GM12875 (cell line): ENCODE data around the gene TAF11L9.
"Not testable (repeated sequence)": the region's sequence is repeated elsewhere in the genome, so short reads cannot be mapped to it uniquely, and the experiment has no call there.

Experiments used
- H3K4me3 ChIP-seq: one replicate; pipeline ENCODE4 v1.5.1; 2011; ENCODE audit warnings: low read depth, low read length, control low read depth
- TF ChIP-seq, protein P1 (sequence below): IDR thresholded peaks from 2 replicates; pipeline ENCODE4 v1.5.1; 2011; ENCODE audit warnings: low read depth, mild to moderate bottlenecking, control low read depth, inconsistent platforms, low read length, moderate library complexity, borderline replicate concordance; ENCODE audit not compliant: insufficient read depth

Gene TAF11L9

DNA sequence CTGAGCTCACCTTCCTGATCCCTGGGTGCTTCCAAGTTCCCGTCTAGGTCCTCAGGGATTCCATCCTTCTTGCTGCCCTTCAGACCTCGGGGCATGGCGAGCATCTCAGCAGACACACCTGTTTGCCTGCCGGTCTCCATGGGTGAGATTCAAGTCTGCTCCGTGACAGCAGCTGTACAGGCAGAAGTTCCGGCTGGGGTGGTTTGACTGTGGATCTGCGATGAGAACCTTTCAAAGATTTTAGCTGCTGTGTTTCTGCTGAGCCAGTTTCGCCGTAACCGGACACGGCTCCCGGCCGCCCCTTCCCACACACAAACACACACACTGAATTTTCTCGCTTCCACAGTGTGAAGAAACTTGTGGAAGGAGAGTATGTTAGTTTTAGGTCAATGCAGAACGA is at the start of gene TAF11L9:
Gene TAF11L9 (minus strand): TSS at position 140 of the 400 bp plus-strand sequence.
- H3K4me3 ChIP-seq: not testable (repeated sequence)

DNA sequence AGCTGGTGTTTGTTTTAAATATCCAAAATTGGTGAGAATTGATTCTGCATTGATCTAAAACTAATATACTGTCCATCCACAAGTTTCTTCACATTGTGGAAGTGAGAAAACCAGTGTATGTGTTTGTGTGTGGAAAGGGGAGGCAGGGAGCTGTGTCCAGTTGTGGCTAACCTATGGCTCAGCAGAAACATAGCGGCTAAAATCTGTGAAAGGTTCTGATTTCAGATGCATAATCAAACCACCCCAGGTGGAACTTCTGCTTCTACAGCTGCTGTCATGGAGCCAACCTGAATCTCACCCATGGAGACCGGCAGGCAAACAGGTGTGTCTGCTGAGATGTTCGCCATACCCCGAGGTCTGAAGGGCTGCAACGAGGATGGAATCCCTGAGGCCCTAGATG is 40.0 kb upstream of the TAF11L9 start, which contains the start of gene TAF11L14:
Gene TAF11L14 (plus strand): TSS at position 301 of the 400 bp plus-strand sequence.
- H3K4me3 ChIP-seq: no peak within 1 kb of the TSS
- TF ChIP-seq, protein P1, sequence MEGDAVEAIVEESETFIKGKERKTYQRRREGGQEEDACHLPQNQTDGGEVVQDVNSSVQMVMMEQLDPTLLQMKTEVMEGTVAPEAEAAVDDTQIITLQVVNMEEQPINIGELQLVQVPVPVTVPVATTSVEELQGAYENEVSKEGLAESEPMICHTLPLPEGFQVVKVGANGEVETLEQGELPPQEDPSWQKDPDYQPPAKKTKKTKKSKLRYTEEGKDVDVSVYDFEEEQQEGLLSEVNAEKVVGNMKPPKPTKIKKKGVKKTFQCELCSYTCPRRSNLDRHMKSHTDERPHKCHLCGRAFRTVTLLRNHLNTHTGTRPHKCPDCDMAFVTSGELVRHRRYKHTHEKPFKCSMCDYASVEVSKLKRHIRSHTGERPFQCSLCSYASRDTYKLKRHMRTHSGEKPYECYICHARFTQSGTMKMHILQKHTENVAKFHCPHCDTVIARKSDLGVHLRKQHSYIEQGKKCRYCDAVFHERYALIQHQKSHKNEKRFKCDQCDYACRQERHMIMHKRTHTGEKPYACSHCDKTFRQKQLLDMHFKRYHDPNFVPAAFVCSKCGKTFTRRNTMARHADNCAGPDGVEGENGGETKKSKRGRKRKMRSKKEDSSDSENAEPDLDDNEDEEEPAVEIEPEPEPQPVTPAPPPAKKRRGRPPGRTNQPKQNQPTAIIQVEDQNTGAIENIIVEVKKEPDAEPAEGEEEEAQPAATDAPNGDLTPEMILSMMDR: no peak

DNA sequence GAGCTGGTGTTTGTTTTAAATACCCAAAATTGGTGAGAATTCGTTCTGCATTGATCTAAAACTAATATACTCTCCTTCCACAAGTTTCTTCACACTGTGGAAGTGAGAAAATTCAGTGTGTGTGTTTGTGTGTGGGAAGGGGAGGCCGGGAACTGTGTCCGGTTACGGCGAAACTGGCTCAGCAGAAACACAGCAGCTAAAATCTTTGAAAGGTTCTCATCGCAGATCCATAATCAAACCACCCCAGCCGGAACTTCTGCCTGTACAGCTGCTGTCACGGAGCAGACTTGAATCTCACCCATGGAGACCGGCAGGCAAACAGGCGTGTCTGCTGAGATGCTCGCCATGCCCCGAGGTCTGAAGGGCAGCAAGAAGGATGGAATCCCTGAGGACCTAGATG is 37.6 kb upstream of the TAF11L9 start, which contains the start of gene TAF11L13:
Gene TAF11L13 (plus strand): TSS at position 301 of the 400 bp plus-strand sequence.
- H3K4me3 ChIP-seq: not testable (repeated sequence)

DNA sequence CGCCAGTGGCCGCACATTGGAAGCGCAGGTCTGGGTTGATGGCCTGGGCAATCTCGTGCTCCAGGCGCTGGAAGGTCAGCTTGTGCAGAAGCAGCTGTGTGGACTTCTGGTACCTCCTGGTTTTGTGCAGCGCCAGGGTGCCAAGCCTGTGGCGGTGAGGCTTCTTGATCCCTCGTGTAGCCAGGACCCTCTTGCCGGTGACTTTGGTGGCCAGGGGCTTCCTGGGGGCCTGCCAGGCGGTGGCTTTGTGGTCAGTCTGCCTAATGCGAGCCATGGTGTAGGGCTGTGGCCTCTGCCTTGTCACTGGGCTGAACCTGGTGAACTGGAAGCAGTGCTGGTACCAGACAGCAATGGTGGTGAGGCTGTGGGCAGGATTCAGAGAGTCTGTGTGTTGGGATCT is 31.5 kb upstream of the TAF11L9 start:
- TF ChIP-seq, protein P1: no peak
- H3K4me3 ChIP-seq: no peak overlapping the region

DNA sequence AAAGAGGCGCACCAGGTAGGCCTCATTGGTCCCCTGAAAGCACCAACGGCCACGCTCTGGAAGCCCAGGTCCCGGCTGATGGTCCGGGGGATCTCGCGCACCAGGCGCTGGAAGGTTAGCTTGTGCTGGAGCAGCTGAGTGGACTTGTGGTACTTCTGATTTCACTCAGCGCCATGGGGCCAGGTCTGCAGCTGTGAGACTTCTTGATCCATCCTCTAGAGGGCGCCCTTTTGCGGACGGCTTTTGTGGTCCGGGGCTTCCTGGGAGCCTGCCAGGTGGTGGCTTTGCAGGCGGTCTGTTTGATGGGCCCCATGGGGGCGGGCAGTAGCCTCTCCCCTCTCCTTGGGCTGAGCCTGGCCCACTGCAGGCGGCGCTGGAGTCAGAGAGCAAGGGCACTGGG is 26.4 kb upstream of the TAF11L9 start:
- no peak overlapping the region for H3K4me3 ChIP-seq
- TF ChIP-seq, protein P1: no peak

DNA sequence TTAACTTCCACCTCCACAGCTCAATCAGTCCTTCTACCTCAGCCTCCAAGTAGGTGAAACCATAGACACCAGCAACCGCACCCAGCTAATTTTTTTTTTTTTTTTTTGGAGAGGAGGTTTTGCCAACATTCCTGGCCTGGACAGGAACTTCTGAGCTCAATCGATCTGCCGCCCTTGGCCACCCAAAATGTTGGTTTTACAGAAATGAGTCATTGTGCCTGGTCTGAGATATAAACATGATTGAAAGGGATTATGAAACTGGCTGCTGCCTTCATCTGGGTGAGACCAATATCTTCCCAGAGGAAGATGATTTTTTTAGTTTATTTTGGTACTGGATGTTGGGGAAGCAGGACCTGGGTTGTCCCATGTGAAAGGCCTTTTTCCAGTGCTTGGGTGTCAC is 25.2 kb upstream of the TAF11L9 start:
- TF ChIP-seq, protein P1: no peak
- no peak overlapping the region for H3K4me3 ChIP-seq

DNA sequence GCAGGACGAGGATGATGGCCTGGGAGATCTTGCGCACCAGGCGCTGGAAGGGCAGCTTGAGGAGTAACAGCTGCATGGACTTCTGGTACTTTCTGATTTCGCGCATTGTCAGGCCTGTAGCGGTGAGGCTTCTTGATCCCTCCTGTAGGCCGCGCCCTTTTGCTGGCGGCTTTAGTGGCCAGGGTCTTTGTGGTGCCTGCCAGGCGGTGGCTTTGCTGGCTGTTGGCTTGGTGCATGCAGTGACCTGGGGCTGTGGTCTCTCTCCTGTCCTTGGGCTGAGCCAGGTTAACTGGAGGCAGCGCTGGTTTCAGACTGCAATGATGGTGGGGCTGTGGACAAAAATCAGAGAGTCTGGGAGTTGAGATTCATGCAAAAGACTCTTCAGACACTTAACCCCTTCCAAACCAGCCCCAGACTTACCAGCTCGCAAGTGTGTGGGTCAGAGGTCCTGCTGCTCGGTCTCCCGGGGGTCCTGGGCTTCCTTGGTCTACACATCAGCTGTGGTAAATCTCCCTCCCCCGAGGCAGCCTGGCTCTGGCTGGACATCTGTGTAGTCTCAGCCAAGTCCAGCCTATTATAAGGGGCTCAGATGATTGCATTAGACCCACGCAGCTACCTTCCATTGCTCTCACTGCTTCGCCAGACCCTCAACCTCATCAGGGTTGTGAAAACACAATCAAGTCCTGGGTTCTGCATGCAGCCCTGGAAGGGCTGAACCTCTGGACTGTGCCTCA is 20.8 kb upstream of the TAF11L9 start:
- no peak overlapping the region for H3K4me3 ChIP-seq
- TF ChIP-seq, protein P1: no peak

DNA sequence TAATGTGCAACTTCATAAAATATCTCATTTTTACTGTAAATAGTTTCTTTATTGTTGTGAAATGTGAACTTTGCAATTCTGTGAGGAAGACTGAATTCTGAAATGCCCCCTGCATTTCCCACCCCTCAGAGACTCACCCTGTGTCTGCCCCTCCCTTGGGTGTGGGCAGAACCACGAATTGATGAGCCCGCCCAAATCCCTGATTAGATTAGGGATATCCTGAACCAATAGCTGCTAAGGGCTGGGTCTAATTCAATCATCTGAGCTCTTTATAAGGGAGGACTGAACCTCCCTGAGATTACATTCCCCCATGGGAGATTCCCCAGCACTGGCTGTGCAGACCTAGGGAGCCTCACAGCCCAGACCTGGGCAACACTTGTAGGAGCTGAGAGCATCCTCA is 15.9 kb upstream of the TAF11L9 start, which contains the start of gene TAF11L12:
Gene TAF11L12 (plus strand): TSS at position 301 of the 400 bp plus-strand sequence.
- not testable (repeated sequence) for H3K4me3 ChIP-seq

DNA sequence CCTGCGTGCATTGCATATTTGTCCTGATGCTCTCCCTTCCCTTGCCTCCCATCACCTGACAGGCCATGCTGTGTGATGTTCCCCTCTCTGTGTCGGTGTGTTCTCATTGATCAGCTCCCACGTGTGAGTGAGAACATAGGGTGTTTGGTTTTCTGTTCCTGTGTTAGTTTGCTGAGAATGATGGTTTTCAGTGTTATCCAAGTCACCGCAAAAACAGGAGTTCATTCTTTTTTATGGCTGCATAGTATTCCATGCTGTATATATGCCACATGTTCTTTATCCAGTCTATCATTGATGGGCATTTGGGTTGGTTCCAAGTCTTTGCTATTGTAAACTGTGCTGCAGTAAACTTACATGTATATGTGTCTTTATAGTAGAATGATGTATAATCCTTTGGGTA is 13.3 kb upstream of the TAF11L9 start:
- H3K4me3 ChIP-seq: not testable (repeated sequence)
